HS-27A (cell line): ENCODE measurements around the gene FH.

Source experiments
- DNase-seq: peaks from one replicate; pipeline ENCODE4 v3.0.0-alpha.2; 2012; ENCODE audit warnings: low read depth, missing footprints

The FH gene

DNA sequence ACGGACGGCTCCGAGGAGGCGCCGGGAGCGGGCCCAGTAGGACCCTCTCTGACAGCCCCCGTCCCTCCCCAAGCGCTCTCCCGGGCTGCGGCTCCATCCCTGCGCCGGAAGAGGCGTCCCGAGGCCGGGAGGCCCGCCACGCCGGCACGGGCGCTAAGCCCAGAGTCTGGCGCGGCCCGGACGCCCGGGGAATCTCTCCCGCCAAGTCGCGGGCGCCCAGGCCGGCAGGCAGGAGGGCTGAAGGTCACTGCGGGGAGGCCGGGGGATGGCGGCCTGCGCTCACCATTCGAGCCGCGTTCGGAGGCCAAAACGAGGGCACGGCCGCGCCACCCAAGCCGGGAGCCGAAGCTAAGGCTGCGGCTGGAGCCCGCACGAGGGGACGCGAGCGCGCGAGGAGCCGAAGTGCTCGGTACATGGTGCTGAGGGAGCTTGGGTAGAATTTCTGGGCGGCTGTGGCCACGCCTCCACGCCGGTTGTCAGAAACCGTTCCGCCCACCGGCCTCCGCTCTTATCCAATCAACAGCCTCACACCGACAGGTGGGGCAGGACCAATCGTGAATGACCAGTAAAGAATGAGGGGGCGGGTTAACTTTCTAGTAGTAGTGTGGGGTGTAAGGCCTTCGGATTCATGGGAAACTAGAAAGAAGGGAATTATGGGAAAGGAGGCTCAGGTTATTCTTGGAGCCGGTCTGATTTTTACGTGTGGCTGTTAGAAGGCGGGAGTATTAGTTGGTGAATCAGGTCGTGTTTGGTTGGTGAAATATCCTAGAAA lies at the start of gene FH:
Gene FH, minus strand, starts transcription at position 448 of the 772 bp plus-strand sequence. Its CDS starts 33 bp downstream, at position 415.
- peak; percentile 87 for DNase-seq

DNA sequence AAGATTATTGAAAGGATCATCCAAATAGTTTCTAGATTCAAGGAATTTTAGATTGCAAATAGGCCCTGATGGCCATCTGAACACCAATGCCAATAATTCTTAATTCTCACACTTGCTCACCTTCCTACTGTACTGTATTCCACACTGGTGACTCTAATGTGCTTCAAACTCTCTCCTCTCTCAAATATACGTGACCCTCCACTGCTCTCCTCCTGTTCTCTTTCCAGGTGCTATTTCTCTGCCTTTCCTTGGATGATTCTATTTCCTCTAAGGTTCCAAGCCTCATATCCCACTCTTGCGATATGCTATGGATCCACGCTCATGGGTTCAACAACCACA lies 41.3 kb upstream of the FH start:
- DNase-seq = no peak

DNA sequence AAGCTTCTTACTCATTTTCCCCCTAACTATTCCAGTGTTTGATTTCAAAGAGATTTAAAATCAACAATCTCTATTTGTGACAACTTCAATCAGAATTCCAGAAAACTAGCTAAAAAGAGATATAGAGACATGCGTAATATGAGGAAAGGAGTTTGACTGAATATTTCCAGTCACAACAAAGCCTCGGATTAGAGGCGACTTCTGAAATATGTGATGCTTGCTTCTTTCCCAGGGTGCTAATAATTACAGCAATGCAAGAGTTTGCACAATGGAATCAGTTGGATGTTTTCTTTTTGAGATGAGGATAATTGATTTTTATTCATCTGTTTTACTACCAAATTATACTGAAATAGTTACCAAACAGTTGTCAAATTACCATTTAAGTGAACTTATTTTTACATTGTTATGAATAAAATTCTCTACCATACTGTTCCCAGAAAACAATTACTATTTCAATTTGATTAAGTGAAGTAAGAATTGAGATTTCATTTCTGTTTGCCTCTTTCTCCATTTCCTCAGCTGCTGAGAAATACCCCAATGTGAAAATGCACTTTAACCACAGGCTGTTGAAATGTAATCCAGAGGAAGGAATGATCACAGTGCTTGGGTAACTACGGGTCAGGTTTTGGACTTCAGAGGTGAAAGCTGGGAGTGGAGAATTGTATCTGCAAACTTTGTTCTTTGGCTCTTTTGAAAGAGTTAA lies 40.7 kb upstream of the FH start:
- DNase-seq = no peak

DNA sequence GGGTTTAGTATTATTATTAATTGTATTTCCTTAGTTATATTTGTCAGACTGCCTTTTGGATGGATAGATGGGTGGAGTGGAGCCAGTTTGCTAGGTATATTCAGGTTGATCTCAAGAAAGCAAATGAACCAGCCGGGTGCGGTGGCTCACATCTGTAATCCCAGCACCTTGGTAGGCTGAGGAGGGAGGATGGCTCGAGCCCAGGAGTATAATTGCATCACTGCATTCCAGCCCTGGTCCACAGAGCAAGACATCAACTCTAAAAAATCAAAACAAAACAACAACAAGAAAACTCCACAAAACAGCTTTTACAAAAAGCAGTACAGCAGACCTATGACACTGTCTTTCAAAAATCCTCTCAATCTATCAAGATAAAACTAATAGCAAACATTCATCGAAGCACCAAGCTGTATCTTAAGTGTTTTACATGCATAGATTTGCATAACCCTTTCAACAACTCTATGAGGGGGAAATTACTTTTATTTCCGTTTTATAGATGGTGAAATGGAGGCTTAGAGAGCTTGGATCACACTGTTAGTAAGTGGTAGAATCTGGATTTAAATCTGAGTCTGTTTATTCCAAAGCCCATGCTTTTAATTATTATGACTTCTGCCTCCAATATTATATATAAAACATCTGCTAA lies 38.1 kb upstream of the FH start:
- no peak for DNase-seq

DNA sequence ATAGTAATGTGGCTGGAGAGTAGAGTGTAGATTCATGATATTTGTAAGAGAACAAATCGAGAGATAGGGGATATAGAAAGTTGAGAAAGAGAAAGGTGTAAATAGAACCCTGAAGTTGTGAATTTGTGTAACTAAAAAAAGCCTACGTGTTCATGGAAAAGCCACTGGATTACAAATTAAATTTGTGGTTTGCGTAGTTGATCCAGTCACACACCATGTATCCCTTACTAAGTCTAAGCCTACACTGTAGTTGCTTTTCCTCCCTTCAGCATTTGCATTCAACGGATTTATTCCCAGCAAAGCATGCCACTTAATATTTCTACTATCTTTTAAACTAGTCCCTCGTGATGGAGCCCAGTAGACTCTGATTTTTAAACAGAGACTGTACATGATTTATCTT lies 37.5 kb upstream of the FH start:
- DNase-seq = no peak

DNA sequence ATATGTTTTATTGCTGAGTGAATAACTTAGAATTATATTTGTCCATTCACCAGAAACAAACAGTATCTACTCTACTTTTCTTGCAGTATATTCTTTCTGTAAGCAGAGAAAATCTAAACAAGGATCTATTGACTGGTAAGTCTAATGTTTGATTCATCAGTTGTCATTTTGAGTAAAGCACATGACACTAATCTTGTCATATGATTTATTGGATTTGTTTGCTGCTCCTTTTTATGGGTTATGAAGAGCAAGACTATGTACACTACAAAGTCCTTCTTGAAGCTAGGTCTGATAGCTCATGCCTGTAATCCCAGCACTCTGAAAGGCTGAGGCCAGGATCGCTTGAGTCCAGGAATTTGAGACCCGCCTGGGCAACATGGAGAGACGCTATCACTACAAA lies 36.0 kb upstream of the FH start:
- DNase-seq = no peak

DNA sequence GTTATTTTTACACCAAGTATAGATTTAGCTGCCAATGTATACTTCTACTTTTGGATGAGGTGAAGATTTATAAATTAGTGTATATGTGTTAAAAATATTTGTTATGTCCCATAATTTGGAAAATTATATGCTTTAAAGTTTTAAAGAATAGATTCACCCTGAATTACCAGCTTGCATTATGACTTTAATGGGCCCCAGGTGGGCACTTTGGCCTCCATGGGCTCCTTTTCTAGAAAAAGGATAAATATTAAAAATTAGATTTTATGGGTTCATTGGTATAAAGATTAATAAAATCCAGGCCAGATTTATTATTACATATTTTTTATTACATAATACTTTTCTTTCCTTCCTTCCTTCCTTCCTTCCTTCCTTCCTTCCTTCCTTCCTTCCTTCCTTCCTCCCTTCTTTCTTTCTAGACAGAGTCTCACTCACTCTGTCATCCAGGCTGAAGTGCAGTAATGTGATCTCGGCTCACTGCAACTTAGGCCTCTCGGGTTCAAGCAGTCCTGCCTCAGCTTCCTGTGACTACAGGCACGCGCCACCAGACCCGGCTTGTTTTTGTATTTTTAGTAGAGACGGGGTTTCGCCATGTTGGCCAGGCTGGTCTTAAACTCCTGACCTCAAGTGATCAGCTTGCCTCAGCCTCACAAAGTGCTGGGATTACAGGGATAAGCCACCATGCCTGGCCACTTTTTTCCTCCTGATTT lies 34.5 kb upstream of the FH start:
- no peak for DNase-seq

DNA sequence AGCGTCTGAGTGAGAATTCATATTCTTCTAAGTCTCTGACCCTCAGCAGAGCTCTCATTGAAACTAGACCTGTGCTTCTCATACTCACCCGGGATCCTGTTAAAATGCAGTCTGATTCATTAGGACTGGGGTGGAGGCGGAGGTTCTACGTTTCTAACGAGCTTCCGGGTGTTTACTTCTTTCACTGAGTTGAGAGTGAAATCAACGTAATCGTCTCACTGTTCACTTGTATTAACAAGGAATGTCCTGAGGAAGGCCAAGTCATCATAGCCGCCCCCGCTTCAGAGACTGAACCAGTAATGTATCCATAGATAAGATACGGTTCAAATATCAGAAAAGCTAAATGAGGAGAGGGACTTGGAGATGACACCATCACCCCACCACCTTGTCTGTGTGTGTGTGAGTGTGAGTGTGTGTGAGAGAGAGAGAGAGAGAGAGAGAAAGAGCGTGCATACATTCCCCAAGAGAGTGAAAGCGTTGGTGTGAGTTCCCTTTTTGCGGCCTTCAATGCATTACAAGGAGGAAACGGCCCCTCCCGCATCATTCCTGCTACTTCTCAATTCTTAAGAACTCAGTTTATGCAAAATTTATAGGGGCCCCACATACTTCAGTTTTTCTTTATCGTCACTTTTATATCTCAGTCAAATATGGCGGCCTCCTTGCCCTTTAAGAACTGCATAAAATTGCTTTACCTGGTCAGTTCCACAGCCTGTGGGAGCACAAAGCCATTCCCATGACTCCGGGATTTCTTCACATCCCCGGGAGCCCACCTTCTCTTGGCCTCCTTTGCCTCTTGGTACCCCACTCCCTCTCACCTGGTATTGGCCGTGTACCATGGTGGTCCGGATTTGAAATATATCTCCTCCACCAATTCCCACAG lies 32.4 kb upstream of the FH start:
- DNase-seq = no peak

DNA sequence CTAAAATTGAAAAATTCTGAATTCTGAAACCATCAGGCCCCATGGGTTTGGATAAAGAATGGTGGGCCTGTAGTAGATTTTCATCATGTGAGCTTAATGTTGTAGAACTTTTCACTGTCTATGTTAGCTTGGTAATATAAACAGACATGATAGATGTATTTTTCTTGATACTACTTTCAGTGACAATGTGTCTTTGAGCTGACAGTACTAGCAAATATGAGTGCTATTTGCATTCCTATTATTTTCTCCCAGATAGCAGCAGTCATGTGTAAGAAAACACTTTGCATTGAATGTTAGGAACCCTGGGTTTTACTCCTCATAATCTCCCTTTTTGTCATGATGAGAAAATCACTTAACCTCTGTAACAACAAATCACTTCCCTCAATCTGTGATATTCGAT lies 30.8 kb upstream of the FH start:
- no peak for DNase-seq

DNA sequence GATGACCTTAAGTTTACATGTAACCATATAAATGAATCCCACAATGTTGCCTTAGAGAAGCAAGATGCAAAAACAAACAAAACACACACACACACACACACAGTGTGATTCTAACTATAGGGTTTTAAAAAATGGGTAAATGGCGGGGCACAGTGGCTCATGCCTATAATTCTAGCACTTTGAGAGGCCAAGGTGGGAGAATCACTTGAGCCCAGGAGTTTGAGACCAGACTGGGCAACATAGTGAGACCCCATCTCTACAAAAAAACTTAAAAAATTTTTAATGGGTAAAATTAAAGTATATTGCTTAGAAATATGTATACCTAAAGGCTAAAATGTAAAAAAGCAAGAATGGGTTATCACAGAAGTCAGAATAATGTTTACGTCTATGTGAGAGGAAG lies 28.5 kb upstream of the FH start:
- no peak for DNase-seq

DNA sequence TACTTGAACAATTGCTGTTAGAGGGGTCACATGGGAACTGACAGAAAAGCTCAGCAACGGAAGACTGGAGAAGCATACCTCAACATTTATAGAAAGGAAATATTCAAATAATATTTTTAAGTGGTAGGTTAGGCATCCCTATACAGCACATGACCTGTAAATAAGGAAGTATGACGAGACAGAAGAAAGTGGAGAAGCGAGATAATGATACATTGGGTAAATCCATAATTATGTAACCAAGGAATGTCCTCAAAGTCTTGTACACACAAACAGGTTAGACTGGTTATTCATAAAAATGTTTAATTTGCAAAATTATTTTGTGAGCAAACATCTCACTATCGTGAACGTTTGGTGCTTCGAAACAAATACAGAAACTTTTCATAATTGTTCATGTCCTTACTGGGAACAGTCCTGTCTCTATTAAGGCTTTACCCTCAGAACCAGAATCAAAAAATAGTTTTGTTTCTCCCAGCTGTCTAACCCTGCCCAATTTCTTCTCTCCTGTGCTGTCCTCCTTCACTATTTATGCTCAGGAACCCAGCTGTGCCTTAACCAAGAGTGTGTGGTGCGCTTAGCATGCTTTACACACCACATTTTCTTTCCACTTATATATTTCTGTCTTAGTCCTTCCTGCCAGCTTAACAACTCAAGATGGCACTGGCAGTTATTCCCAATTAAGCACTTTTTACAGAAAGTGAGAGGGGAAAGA lies 22.8 kb upstream of the FH start:
- no peak for DNase-seq

DNA sequence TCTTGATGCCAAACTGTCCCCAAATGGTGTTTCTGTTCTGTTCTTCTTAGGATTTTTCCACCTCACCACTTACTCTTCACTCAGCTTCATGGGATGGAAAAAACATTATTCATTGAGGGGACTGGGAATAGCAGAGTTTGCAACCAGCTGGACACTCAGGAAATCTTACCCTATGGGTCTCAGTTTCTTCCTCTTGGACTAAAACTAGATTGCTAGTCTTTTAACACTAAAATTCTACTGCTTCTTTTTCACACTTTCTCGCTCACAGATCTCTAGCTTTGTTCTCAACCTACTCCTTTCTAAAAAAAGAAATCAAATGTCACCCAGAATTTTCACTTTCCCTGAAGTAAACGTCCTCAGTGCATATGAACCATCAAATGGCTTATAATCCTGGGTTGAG lies 17.4 kb upstream of the FH start:
- DNase-seq = no peak

DNA sequence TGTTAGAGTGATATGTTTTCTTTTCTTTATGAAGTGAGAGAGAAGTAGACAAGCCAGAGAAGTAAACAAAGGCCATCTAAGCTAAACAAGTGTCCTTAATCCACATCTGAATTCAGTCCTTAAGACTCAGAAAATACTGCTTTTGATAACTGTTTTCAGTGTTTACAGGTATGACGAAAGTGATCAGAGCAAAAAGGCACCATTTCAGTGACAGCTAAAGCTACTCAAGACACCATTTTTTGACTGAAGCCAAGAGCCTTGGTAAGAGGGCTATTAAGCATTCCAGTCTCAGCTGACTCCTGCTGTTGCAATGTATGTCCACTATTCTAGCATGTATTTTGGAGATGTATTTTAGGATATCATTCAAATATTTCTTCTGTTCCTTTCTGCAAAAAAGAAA lies 16.7 kb upstream of the FH start:
- no peak for DNase-seq

DNA sequence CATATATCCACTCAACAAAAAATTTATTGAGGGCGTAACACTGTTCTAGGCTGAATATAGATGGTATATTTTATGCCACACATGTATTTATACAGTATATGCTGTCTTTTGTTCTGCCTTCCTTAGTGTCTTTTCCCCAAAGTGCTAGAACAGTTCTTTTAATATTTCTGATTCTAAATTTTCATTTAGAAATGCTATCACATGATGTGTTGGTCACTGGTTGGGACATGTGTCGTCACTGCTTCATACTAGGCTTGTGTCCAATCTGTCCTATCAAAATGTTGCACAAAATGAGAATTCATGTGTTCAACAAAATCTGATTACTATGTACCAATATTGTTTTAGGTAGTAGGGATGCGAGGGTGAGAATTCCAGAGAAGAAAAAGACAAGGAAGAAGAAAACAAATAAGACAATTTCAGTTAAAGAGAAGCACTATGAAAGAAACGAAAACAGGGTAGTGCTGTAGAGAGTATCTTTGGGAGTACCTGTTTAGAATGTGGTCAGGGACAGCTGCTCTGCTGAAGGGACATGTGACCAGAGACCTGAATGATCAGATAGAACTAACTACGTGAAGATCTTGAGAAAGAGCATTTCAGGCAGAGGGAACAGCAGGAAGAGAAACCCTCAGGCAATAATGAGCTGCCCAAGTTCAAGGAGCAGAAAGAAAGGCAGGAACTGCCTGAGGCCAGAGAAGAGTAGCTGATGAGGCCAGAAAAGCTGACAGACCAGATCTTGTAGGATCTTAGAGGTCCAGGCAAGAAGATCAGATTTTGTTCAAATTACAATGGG lies 14.0 kb upstream of the FH start:
- DNase-seq = no peak

DNA sequence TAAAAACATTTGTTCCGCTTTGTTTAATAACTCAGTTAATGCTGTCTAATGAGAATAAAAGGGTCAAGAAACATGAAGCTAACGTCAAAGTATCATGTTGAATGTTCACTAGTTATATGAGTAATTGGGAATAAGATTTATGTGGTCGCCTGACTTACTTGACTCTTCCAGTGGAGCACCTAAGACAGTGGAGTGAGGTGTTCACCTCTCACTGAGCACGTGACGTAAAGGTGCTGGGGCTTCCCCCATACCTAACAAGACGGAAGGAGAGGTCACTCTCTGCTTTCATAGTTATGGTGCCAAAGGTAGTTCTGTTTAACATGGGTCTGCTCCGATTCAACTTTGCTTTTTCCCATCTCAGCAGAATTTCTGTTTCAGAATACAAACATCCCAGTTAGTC lies 13.3 kb upstream of the FH start:
- no peak for DNase-seq

DNA sequence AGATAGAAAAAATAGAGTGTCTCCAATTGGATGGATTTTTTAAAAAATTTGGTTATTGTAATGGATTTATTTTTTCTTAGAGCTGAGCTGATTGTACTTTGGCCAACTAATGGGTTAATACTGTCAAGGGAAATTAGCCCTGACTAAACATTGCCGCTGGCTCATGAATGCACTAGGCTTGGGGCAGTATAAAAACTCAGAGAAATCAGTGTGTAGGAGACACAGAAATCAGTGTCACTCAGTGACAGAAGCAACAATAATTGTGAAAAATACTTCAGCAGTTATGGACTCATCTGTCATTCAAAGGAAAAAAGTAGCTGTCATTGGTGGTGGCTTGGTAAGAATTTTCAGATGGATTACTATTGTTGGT lies 12.6 kb upstream of the FH start, which contains the start of gene KMO:
Gene KMO, plus strand, starts transcription at position 217 of the 370 bp plus-strand sequence. Its CDS starts 67 bp downstream, at position 284.
- no peak for DNase-seq

DNA sequence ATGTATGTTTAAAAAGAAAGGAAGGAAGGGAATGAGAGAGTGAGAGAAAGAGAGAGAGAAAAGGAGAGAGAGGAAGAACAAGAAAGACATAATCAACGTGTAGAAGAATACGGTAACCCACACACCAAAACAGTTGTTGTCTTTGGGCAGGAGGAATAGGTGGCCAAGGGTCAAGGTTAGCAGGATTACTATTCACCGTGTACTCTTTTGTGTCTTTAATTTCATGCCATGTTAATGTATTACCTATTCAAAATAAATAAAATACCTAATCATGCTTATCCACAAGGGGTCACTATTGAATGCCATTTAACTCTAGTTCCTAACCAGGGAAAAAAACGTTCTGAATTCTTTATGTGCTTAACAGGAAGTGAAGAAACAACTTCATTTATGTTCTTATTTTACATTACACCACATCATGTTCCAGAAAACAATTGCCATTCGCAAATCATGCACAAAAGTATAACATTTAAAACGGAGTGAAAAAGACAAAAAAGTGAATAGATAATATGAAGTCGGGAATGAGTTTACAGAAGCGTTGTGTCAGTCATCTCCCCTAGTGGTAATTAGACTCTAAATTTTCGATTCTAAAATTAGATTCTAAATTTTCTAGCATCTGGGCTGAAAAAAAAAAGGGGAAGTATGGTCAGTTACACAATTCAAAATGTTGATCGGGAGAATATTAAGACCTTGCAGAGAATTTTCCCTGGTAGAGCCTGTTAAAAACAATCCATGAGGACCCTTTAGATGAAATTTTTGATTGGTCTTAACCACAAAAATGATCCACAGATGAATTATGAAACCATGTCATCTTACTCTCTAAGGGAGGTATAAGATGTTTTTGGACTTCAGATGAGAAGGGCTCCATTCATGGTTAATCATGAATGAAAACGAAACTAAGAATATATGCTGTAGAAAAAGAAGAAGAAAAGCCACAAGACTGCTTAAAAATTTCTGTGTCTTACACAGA lies 11.9 kb upstream of the FH start:
- DNase-seq = peak; percentile 47

DNA sequence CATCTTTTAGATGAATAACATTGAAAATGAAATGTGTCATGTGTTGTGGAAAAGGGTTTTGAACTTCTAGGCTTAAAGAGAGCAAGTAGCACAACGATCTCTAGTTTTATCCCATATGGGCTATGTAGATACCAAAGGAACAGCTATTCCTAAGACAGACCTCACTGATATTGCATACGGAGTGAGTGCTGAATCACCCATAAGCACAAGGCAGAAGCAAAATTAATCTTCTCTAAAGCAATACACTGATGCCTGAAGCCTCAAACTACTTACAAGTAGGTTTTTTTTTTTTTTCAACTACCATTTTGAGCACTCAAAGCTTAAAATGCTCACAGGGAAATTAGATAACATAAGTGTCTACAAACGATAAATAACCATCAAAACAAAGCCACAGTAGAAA lies 7.6 kb upstream of the FH start:
- DNase-seq = no peak

DNA sequence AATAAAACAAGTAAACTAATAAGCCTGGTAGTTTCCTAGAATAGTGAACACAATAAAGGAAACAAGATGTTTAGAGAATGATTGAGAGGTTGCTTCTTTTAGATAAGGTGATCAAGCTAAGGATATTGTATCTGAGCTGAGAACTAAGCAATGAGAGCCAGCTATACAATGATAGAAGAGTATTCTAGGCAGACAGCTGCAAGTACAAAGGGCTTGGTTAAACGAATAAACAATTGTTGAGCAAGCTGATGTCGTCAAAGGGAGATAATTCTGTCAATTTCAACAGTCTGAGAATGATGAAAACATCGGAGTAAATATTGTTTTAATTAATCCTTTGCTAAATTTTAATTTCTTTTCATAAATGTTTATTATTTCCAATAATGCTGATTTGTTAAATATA lies 5.5 kb upstream of the FH start:
- DNase-seq = no peak
